Left ventricle myocardium inferior (tissue), 1 donor: ENCODE measurements around the gene SERINC5. TPM values are rescaled to one million over a fixed set of nuclear protein-coding genes. Genes with fewer than 3 reads are reported as not detected.

ENCODE experiments used
- DNase-seq: peaks from one replicate; pipeline ENCODE4 v3.0.0-alpha.2; 2020
- H3K27ac ChIP-seq: fragments of 200-600 bp; replicated peaks from 2 replicates; pipeline ENCODE4 v1.8.0; 2021
- H3K27me3 ChIP-seq: fragments of 200-600 bp; 2 replicates; pipeline ENCODE4 v1.8.0; 2021; ENCODE audit warnings: low read depth
- H3K36me3 ChIP-seq: fragments of 200-600 bp; 2 replicates; pipeline ENCODE4 v1.8.0; 2021
- H3K4me1 ChIP-seq: fragments of 200-600 bp; 2 replicates; pipeline ENCODE4 v1.8.0; 2021
- H3K4me3 ChIP-seq: fragments of 200-600 bp; 2 replicates; pipeline ENCODE4 v1.8.0; 2021; ENCODE audit warnings: mild to moderate bottlenecking, moderate library complexity
- H3K9me3 ChIP-seq: fragments of 200-600 bp; replicated peaks from 2 replicates; pipeline ENCODE4 v1.8.0; 2021
- CTCF ChIP-seq: fragments of 200-600 bp; IDR thresholded peaks from 2 replicates; pipeline ENCODE4 v1.8.0; 2021; ENCODE audit warnings: antibody characterized with exemption, mild to moderate bottlenecking, borderline replicate concordance
- intact Hi-C: fragments of 100-400 bp; cut with micrococcal nuclease; formaldehyde crosslinking; loops from one replicate; pipeline ENCODE4 v1.11.0; 2022
- total RNA-seq: library from RNA; stranded (reverse); fragmentation: NEBNext Ultra II Directional; extraction: Animal tissue kit (Norgen Biotek cat#: 25700); gene quantifications from one replicate; pipeline ENCODE4 v1.2.1, GENCODE V29; 2021
- donor health status: DM: no; HTN: yes; CAD: no; lungs with severe emphysema.

Gene SERINC5
- total RNA-seq, 1 donor from 2014 or later: 12.2 TPM

- no peaks in the 10 kb centered on the region for H3K27me3 ChIP-seq
- H3K36me3 ChIP-seq: peaks cover 6% of the 10 kb centered on the region
- H3K4me1 ChIP-seq: peaks cover 20% of the 10 kb centered on the region
- H3K27ac ChIP-seq: peak overlapping the region; percentile 42
- intact Hi-C loops: no loop called here
- H3K4me3 ChIP-seq: no peak overlapping the region
- DNase-seq: no peak
- H3K9me3 ChIP-seq: no peaks in the 10 kb centered on the region
- TF ChIP-seq CTCF: no peak
Observed at GRCh38 chr5:80076131-80077050, 179.5 kb downstream of the SERINC5 start.

- no peak overlapping the region for H3K4me3 ChIP-seq
- no peak for TF ChIP-seq CTCF
- no peak overlapping the region for H3K27ac ChIP-seq
- DNase-seq: no peak
- H3K27me3 ChIP-seq: no peaks in the 10 kb centered on the region
- intact Hi-C loops: no loop called here
- no peaks in the 10 kb centered on the region for H3K9me3 ChIP-seq
- peaks cover 38% of the 10 kb centered on the region for H3K4me1 ChIP-seq
- H3K36me3 ChIP-seq: peaks cover 6% of the 10 kb centered on the region
Observed at GRCh38 chr5:80072103-80073073, 183.5 kb downstream of the SERINC5 start.

GRCh38 chr5:80071510-80072021 lies 184.3 kb downstream of the SERINC5 start:
- no peaks in the 10 kb centered on the region for H3K9me3 ChIP-seq
- no peak overlapping the region for H3K4me3 ChIP-seq
- H3K27me3 ChIP-seq: no peaks in the 10 kb centered on the region
- no peak for DNase-seq
- no peak for TF ChIP-seq CTCF
- H3K36me3 ChIP-seq: peaks cover 6% of the 10 kb centered on the region
- peaks cover 30% of the 10 kb centered on the region for H3K4me1 ChIP-seq
- intact Hi-C loops: no loop called here
- no peak overlapping the region for H3K27ac ChIP-seq

- H3K36me3 ChIP-seq: peaks cover 6% of the 10 kb centered on the region
Observed at GRCh38 chr5:80070338-80071056, 185.4 kb downstream of the SERINC5 start.

More at GRCh38 chr5:80070338-80071056, 185.4 kb downstream of the SERINC5 start:
- TF ChIP-seq CTCF: no peak
- no peak for DNase-seq
- Histone ChIP-seq H3K9me3 (no peaks in the 10 kb centered on the region), H3K4me1 (peaks cover 21% of the 10 kb centered on the region), H3K27ac (peak overlapping the region; percentile 73), H3K27me3 (no peaks in the 10 kb centered on the region), H3K4me3 (no peak overlapping the region)
- intact Hi-C loops: no loop called here
